Left ventricle myocardium inferior (tissue), 1 donor: ENCODE measurements around the gene UGT2B11. TPM values are rescaled to one million over a fixed set of nuclear protein-coding genes. Genes with fewer than 3 reads are reported as not detected.
A peak's percentile ranks its signal among the peaks of the same experiment; 100 is the strongest.
"Not testable (repeated sequence)": the region's sequence is repeated elsewhere in the genome, so short reads cannot be mapped to it uniquely, and the experiment has no call there.

Experiments used
- DNase-seq: peaks from one replicate; pipeline ENCODE4 v3.0.0-alpha.2; 2020
- H3K27ac ChIP-seq: fragments of 200-600 bp; replicated peaks from 2 replicates; pipeline ENCODE4 v1.8.0; 2021
- H3K27me3 ChIP-seq: fragments of 200-600 bp; 2 replicates; pipeline ENCODE4 v1.8.0; 2021; ENCODE audit warnings: low read depth
- H3K36me3 ChIP-seq: fragments of 200-600 bp; 2 replicates; pipeline ENCODE4 v1.8.0; 2021
- H3K4me1 ChIP-seq: fragments of 200-600 bp; 2 replicates; pipeline ENCODE4 v1.8.0; 2021
- H3K4me3 ChIP-seq: fragments of 200-600 bp; 2 replicates; pipeline ENCODE4 v1.8.0; 2021; ENCODE audit warnings: mild to moderate bottlenecking, moderate library complexity
- H3K9me3 ChIP-seq: fragments of 200-600 bp; replicated peaks from 2 replicates; pipeline ENCODE4 v1.8.0; 2021
- intact Hi-C: fragments of 100-400 bp; cut with micrococcal nuclease; formaldehyde crosslinking; loops from one replicate; pipeline ENCODE4 v1.11.0; 2022
- total RNA-seq: library from RNA; stranded (reverse); fragmentation: NEBNext Ultra II Directional; extraction: Animal tissue kit (Norgen Biotek cat#: 25700); gene quantifications from one replicate; pipeline ENCODE4 v1.2.1, GENCODE V29; 2021
- TF ChIP-seq, protein P1 (sequence below): fragments of 200-600 bp; IDR thresholded peaks from 2 replicates; pipeline ENCODE4 v1.8.0; 2021; ENCODE audit warnings: antibody characterized with exemption, mild to moderate bottlenecking, borderline replicate concordance
- donor health status: DM: no; HTN: yes; CAD: no; lungs with severe emphysema.

The UGT2B11 gene
- total RNA-seq, 1 donor from 2014 or later = not detected

DNA sequence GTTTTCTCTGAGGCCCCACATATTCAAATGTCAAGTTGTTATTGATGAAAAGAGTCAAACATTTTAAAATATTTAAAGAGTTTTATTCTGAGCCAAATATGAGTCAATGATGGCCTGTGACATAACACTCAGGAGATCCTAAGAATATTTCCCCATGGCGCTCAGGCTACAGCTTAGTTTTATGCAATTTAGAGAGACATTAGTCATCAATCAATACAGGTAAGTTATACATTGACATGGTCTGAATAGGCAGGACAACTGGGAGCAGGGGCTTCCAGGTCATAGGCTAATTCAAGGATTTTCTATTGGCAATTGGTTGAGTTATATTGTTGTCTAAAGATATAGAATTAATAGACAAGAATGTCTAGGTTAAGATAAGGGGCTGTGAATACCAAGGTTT, 34.7 kb downstream of the UGT2B11 start:
- DNase-seq, H3K9me3 ChIP-seq, intact Hi-C loops, H3K27me3 ChIP-seq, H3K36me3 ChIP-seq, H3K4me1 ChIP-seq, H3K27ac ChIP-seq, H3K4me3 ChIP-seq: not testable (repeated sequence)

DNA sequence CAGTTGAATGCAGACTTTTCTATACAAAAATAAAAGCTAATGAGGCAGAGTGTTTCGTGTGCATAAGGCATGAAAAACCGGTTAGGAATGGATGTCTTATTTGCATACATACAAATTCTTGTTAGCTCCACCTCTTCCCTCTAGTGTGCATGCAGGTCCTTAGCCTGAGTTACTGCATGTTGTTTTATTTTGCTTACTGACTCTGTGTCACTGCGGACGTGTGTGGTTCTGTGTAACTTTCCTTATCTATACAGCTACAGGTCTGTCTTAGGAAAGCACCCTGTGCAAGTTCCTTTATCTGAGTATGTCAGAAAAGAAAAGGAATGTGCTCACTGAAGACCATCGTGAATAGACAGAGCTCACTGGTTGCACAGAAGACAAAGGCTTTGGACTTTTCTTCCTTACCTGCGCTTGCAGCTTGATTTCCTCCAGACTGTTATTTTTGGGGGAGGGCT, 35.8 kb downstream of the UGT2B11 start:
- intact Hi-C loops, H3K4me1 ChIP-seq, H3K4me3 ChIP-seq, H3K9me3 ChIP-seq, H3K27me3 ChIP-seq, H3K27ac ChIP-seq, DNase-seq, H3K36me3 ChIP-seq: not testable (repeated sequence)

DNA sequence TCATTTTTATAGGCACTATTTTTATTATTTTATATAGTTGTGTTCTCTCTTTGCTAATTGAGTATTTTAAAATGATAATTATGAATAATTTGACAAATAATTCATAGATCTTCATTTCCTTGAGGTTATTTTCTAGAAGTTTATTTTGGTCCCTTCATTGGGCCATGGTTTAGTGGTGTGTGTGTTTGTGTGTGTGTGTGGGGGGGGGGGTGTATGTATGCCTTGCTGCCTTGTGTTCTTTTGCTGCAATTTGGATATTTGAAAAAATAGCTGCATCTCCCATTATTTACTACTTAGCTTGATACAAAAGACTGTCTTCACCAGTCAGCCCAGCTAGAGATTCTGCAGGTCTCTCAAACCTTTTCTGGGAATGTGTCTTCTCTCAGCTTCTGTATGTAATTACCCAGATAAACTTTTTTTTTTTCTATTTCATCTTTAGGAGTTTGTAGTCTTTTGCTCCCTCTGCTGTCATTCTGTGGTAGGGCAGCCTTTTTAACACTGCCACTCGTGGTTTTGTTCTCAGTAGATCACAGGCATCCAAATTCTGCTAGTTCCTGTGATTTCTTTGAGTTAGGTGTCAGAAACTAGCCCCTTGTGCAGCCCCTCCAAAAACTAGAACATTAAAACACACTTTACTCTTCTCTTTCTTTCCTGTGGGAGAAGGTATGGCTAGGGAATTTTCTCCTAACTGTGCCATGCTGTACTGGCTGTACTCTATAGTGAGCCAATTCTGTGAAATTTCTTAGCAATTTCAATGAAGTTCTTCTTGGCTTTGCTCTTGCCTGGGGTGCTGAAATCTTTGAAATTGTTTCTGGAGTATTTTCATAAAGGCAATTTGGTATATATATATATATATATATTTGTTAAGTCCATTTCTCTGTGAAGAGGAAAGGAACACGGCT, 44.1 kb downstream of the UGT2B11 start:
- H3K27me3 ChIP-seq, H3K4me3 ChIP-seq, H3K4me1 ChIP-seq, H3K36me3 ChIP-seq, intact Hi-C loops, H3K27ac ChIP-seq, DNase-seq: not testable (repeated sequence)
- peaks cover 12% of the 10 kb centered on the region for H3K9me3 ChIP-seq
- TF ChIP-seq, protein P1, sequence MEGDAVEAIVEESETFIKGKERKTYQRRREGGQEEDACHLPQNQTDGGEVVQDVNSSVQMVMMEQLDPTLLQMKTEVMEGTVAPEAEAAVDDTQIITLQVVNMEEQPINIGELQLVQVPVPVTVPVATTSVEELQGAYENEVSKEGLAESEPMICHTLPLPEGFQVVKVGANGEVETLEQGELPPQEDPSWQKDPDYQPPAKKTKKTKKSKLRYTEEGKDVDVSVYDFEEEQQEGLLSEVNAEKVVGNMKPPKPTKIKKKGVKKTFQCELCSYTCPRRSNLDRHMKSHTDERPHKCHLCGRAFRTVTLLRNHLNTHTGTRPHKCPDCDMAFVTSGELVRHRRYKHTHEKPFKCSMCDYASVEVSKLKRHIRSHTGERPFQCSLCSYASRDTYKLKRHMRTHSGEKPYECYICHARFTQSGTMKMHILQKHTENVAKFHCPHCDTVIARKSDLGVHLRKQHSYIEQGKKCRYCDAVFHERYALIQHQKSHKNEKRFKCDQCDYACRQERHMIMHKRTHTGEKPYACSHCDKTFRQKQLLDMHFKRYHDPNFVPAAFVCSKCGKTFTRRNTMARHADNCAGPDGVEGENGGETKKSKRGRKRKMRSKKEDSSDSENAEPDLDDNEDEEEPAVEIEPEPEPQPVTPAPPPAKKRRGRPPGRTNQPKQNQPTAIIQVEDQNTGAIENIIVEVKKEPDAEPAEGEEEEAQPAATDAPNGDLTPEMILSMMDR = peak; percentile 52

DNA sequence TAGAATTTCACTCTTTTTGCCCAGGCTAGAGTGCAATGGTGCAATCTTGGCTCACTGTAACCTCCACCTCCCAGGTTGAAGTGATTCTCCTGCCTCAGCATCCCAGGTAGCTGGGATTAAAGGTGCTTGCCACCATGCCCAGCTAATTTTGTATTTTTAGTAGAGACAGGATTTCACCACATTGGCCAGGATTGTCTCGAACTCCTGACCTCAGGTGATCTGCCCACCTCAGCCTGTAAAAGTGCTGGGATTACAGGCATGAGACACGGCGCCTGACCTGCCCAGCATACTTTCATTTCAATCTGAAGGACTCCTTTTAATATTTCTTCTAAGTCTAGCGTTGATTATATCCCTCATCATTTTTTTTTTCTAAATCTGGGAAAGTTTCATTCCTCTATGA, 45.4 kb downstream of the UGT2B11 start:
- H3K27ac ChIP-seq, H3K27me3 ChIP-seq, DNase-seq, intact Hi-C loops, H3K4me1 ChIP-seq, H3K36me3 ChIP-seq, H3K4me3 ChIP-seq: not testable (repeated sequence)
- peaks cover 12% of the 10 kb centered on the region for H3K9me3 ChIP-seq

DNA sequence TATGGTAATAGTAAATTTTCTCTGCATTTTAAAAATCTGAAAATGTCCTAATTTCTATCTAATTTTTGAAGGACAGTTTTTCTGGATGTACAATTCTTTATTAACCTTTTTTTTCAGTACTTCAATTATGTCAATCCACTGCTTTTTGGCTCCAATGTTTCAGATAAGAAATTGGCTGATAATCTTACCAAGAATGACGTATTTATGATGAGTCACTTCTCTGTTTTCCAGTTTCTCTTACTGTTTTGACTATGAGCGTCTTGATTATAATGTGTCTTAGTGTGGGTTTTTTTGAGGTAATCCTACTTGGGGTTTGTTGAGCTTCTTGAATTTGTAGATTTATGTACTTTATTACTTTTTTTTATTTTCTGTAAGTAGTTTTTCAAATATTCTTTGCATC, 47.2 kb downstream of the UGT2B11 start:
- H3K9me3 ChIP-seq = peaks cover 12% of the 10 kb centered on the region
- intact Hi-C loops = no loop called here
- H3K27ac ChIP-seq = no peak overlapping the region
- H3K27me3 ChIP-seq = no peaks in the 10 kb centered on the region
- DNase-seq = no peak
- TF ChIP-seq, protein P1 = no peak
- H3K4me3 ChIP-seq = no peak overlapping the region
- no peaks in the 10 kb centered on the region for H3K36me3 ChIP-seq
- no peaks in the 10 kb centered on the region for H3K4me1 ChIP-seq

DNA sequence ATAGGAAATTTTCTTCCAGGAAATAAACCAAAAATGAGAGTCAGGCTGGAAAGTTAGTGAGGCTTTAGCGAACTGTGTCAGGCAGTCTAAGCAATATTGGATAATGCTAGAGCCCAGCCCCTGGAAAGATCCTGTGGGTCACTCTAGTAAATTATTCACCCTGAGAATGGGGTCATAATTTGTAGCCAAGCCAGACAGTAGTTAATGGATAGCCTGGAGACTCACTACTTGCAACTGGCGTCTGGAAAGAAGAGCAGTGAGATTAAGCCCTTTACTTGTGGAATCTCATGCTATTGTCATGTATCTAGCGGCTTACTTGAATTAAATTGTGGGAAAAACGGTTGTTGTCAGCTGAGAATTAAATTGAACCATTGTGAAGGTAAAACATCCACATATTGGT, 48.2 kb downstream of the UGT2B11 start:
- H3K4me3 ChIP-seq, DNase-seq, H3K36me3 ChIP-seq, H3K27ac ChIP-seq, intact Hi-C loops, H3K27me3 ChIP-seq, H3K4me1 ChIP-seq: not testable (repeated sequence)
- H3K9me3 ChIP-seq = peaks cover 12% of the 10 kb centered on the region

DNA sequence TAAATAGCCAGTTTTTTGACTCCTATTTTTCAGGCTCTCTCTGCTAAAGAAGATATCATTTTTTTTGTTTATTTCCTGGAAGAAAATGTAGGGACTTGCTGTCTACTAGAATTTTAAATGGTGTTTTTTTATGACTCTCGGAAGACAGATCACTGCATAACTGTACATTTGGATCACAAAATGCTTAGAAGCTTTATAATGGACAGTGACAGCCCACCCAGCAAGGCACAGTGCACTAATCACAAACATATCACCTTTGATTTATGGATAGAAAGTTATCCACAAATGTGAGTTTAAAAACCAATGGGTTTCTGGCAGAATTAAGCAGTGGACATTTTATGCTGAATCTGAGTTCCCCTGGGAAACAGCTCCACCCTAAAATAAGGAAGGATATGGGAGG, 48.8 kb downstream of the UGT2B11 start:
- H3K4me1 ChIP-seq, H3K36me3 ChIP-seq, intact Hi-C loops, H3K4me3 ChIP-seq, H3K27me3 ChIP-seq, H3K27ac ChIP-seq, DNase-seq: not testable (repeated sequence)
- H3K9me3 ChIP-seq = peaks cover 12% of the 10 kb centered on the region

DNA sequence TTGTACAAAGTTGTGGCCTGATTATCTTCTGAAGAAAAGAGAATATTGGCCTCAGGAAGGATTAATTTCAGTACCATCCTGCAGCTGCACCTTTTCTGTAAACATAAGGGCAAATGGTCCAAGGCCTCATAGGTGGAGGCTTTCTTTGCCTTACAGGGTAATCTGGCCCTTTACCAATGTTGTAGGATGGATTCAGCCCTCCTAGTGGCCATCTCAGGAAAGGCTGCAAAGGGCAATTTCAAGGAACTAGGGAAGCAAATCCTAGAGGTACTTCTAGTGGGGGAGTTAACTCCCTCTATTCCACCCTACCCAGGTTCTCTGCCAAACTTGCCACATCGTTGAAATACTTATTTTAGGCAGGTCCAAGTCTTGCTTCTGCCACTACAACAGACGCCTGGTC, 57.6 kb downstream of the UGT2B11 start:
- no peaks in the 10 kb centered on the region for H3K4me1 ChIP-seq
- intact Hi-C loops = no loop called here
- TF ChIP-seq, protein P1 = no peak
- no peaks in the 10 kb centered on the region for H3K36me3 ChIP-seq
- H3K27ac ChIP-seq = no peak overlapping the region
- no peaks in the 10 kb centered on the region for H3K9me3 ChIP-seq
- no peak for DNase-seq
- H3K4me3 ChIP-seq = no peak overlapping the region
- no peaks in the 10 kb centered on the region for H3K27me3 ChIP-seq
